ENCODE measurements around the gene ABCA3.

ABCA3 gene

DNA sequence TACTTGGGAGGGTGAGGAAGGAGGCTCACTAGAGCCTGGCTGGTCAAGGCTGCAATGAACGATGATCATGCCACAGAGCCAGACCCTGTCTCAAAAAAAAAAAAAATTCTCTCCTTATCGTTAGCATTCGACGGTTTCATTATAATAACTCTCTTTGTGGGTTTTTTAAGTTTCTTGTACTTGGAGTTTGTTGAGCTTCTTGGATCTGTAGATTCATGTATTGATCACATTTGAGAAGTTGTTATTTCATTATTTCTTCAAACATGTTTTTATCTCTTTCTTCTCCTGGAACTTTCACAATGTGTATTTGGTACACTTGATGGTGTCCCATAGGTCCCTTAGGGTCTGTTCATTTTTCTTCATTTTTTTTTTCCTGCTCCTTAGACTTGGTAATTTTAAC lies 16.8 kb upstream of the ABCA3 start:
- no peak for DNase-seq (ENCODE audit: low read depth, low spot score)

DNA sequence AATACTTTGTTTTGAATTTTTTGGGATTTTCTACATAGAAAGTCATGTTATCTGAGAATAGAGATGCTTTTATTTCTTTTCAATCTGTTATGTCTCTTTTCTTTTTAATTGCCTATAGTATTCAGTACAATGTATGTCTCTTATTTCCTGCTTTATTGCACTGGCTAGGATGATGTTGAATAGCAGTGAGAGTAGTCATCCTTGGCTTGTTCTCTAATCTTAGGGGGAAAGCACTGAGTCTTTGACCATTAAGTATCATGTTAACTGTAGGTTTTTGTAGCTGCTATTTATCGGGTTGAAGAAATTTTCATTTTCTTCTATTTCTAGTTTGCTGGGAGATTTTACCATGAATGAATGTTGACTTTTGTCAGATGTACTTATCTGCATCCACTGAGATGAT lies 10.0 kb upstream of the ABCA3 start:
- no peak for DNase-seq (ENCODE audit: low read depth, low spot score)

DNA sequence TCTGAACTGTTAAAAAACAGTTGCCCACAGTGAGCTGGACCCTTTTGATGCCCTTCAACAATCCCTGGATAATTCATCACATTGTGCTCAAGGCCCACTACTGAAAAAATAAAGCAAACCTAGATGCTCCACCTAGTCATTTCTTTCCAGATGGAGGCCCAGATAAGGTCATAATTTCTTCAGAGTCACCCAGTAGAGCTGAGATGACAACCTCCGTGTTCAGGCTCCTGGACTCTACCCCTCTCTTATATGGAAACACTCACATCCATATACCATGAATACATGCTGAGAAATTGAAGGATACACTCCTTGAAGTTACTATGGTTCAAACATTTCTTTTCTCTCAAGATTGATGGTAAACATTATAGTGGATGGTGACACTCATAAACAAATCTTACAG lies 2.7 kb upstream of the ABCA3 start:
- no peak for DNase-seq (ENCODE audit: low read depth, low spot score)

DNA sequence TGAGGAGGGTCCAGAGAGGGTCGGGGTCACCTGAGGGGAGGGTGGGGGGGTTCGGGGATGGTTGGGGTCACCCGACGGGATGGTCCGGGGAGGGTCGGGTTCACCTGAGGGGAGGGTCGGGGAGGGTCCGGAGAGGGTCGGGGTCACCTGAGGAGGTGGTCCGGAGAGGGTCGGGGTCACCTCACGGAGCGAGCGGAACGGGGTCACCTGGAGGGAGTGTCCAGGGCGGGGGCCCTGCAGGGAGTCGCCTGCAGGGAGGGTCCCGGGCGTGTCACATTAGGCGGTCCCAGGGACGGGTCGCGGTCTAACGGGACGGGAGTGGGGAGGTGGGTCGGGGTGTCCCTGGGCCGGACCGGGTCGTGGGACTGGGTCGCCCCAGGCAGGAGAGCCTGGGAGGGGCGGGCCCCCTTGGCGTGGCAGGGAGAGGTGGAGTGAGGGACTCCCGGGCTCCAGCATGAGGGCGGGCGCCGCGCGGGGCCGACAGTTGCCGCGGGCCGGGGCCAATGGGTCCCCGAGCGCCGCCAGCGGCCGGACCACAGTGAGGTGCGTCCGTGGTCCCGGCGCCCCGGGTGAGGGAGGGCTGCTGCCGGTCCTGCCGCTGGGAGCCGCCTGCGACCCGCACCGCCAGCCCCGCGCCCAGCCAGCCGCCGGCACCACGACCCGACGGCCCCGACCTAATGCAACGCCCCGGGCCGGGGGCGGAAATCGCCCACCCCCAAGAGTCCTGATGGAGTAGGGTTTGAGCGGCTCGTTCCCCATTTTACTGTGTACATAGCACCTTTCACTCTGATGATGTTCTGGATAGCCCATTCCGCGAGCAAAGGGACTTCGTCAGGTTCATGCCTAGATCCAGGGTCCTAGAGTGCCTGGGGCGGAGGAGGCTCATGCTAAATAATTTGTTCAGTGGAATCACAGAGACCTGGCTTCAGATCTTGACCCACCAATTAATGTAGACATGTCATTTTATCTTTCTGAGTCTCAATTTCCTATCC lies 1.2 kb upstream of the ABCA3 start:
- DNase-seq (ENCODE audit: low read depth, low spot score): no peak

DNA sequence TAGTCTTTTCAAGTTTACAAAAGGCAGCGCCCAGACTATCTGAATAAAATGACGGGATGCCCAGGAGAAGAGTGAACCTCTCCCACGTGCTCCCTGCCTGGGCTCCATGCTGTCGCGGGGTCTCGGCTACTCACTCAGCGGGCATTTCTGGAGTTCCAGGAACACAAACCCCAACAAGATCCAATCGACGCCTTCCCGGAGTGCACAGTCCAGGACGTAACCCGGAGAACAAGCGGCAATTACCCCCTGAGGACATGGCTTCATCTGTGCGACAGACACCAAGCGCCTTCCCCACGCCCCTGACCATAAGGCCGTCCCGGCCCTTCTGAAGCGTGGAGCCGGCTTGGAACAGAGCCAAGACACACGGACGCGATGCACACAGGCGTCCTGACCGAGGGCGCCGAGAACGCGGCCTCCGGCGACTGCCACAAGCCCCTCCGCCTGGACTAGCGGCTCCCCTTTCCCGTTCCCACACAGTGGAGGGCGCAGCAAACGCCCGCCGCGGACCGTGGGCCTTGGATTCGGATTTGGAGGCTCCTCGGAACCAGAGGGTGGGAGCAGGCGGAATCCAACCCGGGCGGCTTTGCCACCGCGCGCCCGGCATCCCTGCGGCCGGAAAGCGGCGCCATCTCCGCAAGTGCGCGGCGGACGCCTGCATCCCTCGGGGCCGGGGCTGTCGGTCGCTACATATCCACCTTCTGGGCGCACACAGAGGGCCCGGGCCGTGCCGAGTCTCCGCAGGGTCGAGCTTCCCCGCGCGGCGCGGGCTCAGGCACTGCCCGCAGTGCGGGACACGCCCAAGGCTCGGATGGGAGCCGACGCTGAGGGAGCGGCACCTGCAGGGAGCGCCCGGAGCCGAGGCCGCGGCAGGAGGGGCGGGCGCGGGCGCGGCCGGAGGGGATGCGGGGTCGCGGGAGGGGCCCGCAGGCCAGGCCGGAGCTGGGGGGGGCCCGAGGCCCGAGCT lies 725 bp downstream of the ABCA3 start:
- DNase-seq (ENCODE audit: low read depth, low spot score): no peak

DNA sequence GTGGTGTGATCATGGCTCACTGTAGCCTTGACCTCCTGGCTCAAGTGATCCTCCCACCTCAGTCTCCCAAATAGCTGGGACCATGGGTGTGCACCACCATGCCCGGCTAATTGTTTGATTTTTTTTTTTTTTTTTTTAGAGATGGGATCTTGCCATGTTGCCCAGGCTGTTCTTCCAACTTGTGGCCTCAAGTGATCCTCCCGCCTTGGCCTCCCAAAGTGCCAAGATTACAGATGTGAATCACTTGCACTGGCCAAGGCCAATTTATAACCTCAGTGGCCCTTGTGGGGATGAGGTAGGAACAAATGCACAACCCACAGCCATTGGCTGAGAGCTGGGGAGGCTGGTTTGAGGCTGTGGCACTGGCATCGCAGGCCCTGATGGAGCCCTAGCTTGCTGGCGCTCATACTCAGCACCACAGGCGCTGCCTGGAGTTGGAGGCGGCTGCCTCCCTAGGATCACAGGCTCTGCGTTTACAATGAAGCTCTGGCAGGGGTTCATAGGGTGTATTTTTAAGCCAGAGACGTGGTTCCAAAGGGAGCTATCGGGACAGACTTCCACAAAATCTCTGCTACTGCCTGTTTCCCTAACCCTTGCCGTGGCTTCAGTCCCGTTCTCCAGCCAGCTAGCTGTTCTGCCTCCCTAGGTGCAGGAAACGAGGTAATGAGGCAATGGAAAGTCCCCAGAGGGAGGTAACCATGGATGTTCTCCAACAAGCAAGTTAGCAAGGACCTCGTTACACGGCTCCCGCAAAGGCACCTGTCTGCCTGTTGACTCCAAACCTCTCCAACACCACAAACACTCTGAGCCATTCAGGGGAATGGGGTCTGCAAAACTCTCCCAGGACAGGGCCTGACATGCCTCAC lies 2.9 kb downstream of the ABCA3 start:
- DNase-seq (ENCODE audit: low read depth, low spot score): no peak

DNA sequence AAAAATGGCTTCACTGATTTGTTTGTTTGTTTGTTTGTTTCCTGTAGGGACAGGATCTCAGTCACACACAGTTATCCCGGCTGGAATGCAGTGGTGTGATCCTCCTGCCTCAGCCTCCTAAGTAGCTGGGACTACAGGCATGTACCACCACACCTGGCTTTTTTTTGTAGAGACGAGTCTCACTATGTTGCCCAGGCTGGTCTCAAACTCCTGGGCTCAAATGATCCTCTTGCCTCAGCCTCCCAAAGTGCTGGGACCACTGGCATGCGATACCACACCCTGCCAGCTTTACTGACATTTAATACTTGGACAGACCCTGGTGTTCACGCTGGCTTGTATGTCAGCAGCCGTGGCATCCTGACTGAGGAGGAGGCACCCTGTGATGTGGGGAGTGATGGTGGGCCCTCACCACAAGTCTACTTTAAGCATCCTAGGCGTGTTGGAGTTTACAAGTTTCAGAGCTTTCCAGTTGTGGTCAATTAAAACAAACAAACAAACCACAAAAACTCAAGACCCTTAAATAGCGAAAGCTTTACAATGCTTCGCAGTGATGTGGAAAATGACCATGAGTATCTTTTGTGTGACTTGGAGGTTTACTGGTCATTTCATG lies 5.1 kb downstream of the ABCA3 start:
- no peak for DNase-seq (ENCODE audit: low read depth, low spot score)

DNA sequence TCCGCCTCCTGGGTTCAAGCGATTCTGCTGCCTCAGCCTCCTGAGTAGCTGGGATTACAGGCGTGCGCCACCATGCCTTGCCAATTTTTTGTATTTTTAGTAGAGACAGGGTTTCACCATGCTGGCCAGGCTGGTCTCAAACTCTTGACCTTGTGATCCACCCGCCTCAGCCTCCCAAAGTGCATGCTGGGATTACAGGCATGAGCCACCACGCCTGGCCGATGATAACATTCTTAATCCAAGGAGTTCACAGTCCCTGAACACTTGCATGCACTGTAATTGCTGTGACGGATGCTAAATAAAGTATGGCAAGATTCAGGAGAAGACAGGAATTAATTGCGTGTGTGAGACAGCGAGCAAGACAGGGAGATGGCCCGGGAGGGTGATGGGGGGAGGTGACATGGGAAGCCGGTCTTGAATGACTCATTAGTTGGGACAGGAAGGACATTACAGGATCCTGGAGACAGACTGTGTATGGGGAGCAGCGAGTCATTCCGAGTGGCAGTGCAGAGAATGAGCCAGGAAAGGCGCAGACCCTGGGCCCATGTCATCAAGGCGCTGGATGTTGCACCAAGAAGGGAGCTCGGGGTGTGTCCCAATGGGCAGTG lies 6.7 kb downstream of the ABCA3 start:
- no peak for DNase-seq (ENCODE audit: low read depth, low spot score)

DNA sequence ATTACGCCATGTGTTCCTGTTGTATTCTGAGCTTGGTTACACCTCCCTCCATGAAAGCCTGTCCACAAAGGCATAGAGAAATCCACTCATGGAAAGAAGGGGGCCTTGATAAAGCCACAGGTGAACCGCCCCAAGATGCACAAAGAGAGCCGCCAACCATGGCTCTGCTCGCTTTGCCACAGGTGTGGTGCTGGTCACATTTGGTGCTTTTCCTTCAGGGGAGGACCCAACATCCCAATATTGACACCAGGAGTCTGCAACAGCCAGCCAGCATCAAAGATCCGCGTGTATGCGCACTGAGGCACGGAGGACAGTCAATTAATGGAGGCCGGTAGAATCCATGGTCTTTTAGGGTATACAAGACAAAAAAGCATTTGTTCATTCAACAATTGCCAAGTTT lies 7.3 kb downstream of the ABCA3 start:
- DNase-seq (ENCODE audit: low read depth, low spot score): no peak

DNA sequence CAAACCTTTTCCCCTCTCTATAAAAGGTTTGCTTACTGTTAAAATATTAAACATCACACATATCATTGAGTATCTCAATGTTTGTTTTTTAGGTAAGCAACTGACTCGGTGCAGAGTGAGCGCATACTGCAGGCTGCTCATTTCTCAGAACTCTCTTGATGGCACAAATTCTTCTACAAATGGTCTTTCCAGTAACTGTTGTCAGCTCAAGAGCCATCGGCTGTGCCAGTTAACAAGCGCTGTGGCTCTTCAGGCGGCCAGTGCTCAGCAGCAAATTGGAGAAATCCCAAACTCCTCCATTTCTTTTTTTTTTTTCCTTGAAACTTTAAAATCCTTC lies 8.6 kb downstream of the ABCA3 start:
- no peak for DNase-seq (ENCODE audit: low read depth, low spot score)

DNA sequence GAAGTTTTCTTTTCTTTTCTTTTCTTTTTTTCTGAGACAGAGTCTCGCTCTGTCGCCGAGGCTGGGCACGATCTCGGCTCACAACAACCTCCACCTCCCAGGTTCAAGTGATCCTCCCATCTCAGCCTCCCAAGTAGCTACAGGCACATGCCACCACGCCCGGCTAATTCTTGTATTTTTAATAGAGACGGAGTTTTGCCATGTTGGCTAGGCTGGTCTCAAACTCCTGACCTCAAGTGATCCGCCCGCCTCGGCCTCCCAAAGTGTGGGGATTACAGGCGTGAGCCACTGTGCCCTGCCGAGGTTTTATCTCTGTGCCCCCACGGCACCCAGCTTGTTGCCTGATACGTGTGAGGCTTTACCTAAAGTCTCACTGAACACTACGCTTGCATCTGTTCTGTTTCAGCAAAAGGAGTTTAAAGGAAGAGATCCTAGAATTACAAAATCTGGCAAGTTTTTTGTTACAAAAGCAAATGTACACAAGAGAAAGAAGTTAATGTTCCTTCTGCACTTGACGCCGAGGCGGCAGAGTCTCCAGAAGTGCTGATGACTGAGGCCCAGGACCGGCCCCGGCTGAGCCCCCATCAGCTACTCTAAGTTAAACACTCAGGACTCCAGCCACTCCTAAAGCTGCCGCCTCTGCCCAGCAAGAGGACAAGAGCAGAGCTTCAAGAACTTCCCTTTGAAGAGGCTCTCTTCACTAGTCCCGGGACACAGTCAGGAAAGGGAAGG lies 9.2 kb downstream of the ABCA3 start:
- no peak for DNase-seq (ENCODE audit: low read depth, low spot score)

DNA sequence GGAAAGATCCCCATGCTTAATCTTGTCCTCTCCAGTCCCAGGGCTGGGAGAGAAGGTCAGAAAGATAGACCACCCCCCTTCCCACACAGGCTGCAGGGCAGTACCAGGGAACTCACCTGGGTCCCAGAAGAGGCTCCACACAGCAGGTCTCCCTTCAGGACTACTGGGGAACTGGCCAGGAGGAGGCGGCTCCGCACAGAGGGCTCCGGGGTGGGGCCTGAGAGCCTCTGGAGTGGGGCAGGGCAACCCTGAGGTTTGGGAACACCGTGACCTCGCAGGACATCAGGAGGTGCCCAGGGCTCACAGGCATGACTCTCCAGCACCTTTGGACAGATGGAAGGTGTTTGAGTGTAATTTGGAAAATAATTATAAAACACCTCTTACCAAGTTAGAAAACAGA lies 11.0 kb downstream of the ABCA3 start:
- no peak for DNase-seq (ENCODE audit: low read depth, low spot score)

DNA sequence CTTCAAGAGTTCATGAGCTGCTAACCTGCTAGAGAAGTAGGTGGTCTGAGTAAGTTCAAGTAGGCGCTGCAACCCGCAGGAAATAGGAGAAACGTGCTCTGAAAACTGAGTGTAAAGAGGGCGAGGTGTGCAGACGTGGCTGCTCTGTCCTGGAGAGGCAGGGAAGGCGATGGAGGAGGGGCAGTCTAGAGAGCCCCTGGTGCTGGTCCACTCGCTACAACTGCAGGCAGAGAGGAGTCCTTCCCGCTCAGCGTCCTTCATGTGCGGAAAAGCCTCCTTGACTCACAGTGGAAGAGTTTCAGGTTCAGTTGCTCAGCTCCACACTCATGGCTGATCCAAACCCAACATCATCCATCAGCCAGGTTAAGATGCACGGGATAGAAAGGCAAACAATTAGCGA lies 12.1 kb downstream of the ABCA3 start:
- no peak for DNase-seq (ENCODE audit: low read depth, low spot score)

DNA sequence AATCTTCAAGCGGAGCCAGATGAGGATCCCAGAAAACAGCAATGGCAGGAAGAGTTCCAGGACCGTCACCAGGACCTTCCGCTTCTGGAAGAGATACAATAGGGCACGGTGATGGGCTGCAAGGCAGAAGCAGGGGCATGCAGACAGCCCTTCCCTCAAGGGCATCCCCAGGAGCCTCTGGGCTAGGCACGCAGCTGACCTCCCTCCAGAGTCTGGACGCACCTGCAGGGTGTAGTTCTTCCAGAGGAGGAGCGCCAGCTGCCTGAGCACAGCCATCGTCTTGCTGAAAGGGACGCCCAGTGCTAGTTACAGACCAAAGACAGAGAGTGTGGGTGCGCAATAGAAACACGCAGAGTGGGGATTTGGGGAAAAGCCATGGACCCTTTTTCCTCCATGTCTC lies 14.3 kb downstream of the ABCA3 start:
- DNase-seq (ENCODE audit: low read depth, low spot score): no peak

DNA sequence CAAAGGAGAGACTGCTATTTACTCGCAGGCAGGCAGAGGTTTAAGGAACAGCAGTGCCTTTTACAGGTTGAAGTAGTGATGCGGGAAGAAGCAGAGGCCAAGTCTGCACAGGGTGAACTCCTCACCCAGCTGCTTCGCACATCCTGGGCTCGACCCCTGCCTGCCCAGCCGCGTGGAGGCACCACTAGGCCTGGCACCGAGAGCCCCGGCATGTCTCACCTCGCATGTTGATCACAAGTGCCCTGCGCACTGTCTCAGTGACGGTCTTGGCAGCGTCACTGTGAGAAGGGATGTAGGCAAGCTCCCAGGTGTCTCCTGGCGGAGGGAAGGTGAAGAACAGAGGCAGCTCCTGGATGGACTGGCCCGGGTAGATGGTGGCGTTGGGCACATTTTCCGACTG lies 14.7 kb downstream of the ABCA3 start:
- no peak for DNase-seq (ENCODE audit: low read depth, low spot score)

DNA sequence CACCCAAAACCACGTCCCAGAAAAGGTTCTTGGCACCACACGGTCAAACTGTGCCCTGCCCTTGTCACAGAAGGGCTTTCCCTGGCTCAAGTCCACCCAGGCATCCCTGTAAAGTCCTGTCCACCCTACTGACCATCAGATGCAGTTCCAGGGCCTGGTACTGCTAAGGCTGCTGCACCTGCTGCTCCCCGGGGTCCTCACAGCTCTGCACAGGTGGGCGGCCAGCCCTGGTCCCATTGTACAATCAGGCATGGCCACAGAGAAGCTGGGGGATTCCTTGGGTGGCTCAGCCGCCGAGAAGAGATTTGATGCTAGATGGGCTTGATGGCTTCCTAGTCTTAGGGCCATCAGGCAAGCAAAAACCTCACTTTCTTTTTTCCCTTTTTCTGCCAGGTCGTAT lies 15.3 kb downstream of the ABCA3 start:
- no peak for DNase-seq (ENCODE audit: low read depth, low spot score)

DNA sequence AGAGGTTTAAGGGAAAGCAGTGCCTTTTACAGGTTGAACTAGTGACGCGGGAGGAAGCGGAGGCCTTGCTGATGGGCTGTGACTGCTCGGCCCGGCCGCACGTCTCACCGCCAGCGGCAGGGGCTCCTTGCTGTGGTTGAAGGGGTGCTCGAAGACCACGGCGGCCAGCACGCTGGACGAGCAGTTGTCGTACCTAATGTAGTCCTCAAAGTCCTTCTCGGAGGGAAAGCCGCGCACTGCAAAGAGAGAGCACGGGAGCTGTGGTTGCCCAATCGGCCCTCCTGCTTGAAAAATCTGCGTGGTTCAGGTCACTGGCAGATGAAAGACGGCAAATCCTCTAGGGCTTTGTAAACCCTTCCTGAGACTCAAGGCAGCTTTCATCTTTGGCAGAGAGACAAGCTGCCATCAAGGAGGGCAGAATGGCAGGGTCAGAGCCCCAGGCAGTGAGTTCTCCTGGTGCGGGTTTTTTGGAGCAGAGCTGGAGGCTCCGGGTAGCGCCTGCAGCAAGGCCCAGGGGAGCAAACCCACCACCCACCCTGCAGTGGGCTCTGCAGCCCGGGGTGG lies 16.1 kb downstream of the ABCA3 start:
- DNase-seq (ENCODE audit: low read depth, low spot score): no peak

DNA sequence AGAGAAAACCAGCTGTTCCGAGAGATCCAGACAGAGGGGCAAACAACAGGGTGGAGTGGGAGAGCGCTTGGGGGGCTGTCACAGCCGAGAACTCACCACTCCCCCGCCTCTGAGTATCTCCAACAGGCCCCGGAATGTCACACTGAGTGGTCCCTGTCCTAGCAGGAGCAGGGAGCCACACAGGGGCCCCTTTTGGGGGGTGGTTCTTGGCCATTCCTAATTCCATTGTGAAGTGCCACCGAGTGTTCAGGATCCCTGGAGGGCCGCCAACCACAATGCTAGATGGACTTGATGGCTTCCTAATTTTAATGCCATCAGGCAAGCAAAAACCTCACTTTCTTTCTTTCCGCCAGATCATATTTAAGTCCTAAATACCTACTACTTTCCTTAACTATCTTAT lies 16.8 kb downstream of the ABCA3 start:
- no peak for DNase-seq (ENCODE audit: low read depth, low spot score)

DNA sequence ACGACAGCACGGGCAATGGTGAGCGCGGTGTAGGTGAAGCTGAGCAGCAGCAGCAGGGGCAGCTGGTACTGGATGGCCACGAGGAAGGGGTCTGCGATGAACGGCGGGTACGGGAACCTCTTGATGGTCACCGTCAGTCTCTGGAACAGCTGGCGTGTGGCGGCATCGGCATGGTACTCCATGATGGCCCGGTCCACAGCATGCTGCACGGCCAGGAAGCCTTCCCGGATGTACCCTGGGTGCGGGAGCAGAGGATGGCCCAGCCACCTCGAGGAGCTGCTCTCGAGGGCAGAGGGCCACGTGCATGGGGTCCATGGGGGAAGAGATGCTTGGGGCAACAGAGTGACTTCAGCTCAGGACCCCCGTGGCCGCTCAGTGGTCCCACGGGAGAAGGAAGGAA lies 20.9 kb downstream of the ABCA3 start:
- DNase-seq (ENCODE audit: low read depth, low spot score): no peak

All from activated naive CD8-positive, alpha-beta T cell treated with anti-CD3 and anti-CD28 coated beads, Interleukin-2, amount 50 U/mL, for 16 hours (primary cell).